Natural killer cell treated with Interleukin-12 subunit alpha and Interleukin-12 subunit beta and Interleukin-15 and Interleukin-18, amount 100 ng/mL, for 72 hours (primary cell): ENCODE results near the gene MEF2D. TPM values are rescaled to one million over a fixed set of nuclear protein-coding genes. Genes with fewer than 3 reads are reported as not detected.
A peak's percentile ranks its signal among the peaks of the same experiment; 100 is the strongest.

Source experiments
- ATAC-seq, 2 donors: fragments of 150-1000 bp; cut with Tn5 transposase in 1 of 2; sonication (Bioruptor Pico), chemical (Tn5 transposase) in 1 of 2; 2 replicates each; pipeline ENCODE4 v1.10.0; 2021
- DNase-seq: peaks from one replicate; pipeline ENCODE4 v3.0.0; 2022; ENCODE audit warnings: low spot score
- H3K27ac Mint-ChIP-seq, 2 donors: 1 replicate in 1 of 2; 2 replicates in 1 of 2; pipeline ENCODE4 v1.8.0; 2022; ENCODE audit warnings: mixed read lengths in 2 of 2, mild to moderate bottlenecking in 1 of 2, moderate library complexity in 1 of 2
- H3K27me3 Mint-ChIP-seq, 2 donors: 1 replicate in 1 of 2; 2 replicates in 1 of 2; pipeline ENCODE4 v1.8.0; 2022; ENCODE audit warnings: mixed read lengths in 2 of 2
- H3K36me3 Mint-ChIP-seq: one replicate; pipeline ENCODE4 v1.8.0; 2022; ENCODE audit warnings: mixed read lengths
- H3K4me1 Mint-ChIP-seq, 2 donors: 1 replicate in 1 of 2; 2 replicates in 1 of 2; pipeline ENCODE4 v1.8.0; 2022; ENCODE audit warnings: low read depth in 2 of 2, mixed read lengths in 2 of 2, mild to moderate bottlenecking in 1 of 2
- H3K4me3 Mint-ChIP-seq: one replicate; pipeline ENCODE4 v1.8.0; 2022; ENCODE audit warnings: mixed read lengths
- H3K9me3 Mint-ChIP-seq: 2 replicates; pipeline ENCODE4 v1.8.0; 2022; ENCODE audit warnings: mixed read lengths
- total RNA-seq, 2 donors: library from RNA; stranded (reverse); gene quantifications; one replicate each; pipeline ENCODE4 v1.2.3, GENCODE V29; 2022

Gene MEF2D
- total RNA-seq, 2 donors from 2014 or later, result 48.1 to 62.2 TPM

GRCh38 chr1:156493154-156493631 lies 7.4 kb downstream of the MEF2D start:
- Mint-ChIP-seq H3K4me1 (peaks cover 83 to 84% of the 10 kb centered on the region in 2 donors), H3K9me3 (no peaks in the 10 kb centered on the region), H3K27me3 (no peaks in the 10 kb centered on the region), H3K27ac (peak overlapping the region; percentile 91 to 98), H3K36me3 (no peaks in the 10 kb centered on the region), H3K4me3 (peak overlapping the region; percentile 81)
- DNase-seq (no peak), ATAC-seq (no peak)

GRCh38 chr1:156492591-156493080 lies 7.9 kb downstream of the MEF2D start:
- no peak for ATAC-seq
- Mint-ChIP-seq H3K4me1 (peaks cover 83 to 84% of the 10 kb centered on the region in 2 donors), H3K4me3 (peak overlapping the region; percentile 81), H3K36me3 (no peaks in the 10 kb centered on the region), H3K27ac (peak overlapping the region; percentile 91 to 98), H3K27me3 (no peaks in the 10 kb centered on the region), H3K9me3 (no peaks in the 10 kb centered on the region)
- no peak for DNase-seq

- Mint-ChIP-seq H3K27ac (peak overlapping the region; percentile 91 to 98), H3K4me1 (peaks cover 83 to 84% of the 10 kb centered on the region in 2 donors), H3K36me3 (no peaks in the 10 kb centered on the region), H3K9me3 (no peaks in the 10 kb centered on the region), H3K27me3 (no peaks in the 10 kb centered on the region), H3K4me3 (peak overlapping the region; percentile 81)
- ATAC-seq, result no peak
- DNase-seq, result no peak
These were observed 8.5 kb downstream of the MEF2D start for GRCh38 chr1:156492013-156492590.

GRCh38 chr1:156491151-156491949 lies 9.2 kb downstream of the MEF2D start:
- H3K9me3 Mint-ChIP-seq, result no peaks in the 10 kb centered on the region
- H3K27me3 Mint-ChIP-seq, result no peaks in the 10 kb centered on the region
- no peak for DNase-seq
- ATAC-seq, result no peak
- peak overlapping the region; percentile 91 to 98 for H3K27ac Mint-ChIP-seq
- peaks cover 83 to 84% of the 10 kb centered on the region in 2 donors for H3K4me1 Mint-ChIP-seq
- H3K36me3 Mint-ChIP-seq, result peaks cover 4% of the 10 kb centered on the region
- H3K4me3 Mint-ChIP-seq, result peak overlapping the region; percentile 81

GRCh38 chr1:156490401-156491032 lies 10.1 kb downstream of the MEF2D start:
- Mint-ChIP-seq H3K4me1 (peaks cover 77 to 81% of the 10 kb centered on the region in 2 donors), H3K4me3 (peak overlapping the region; percentile 81), H3K36me3 (peaks cover 5% of the 10 kb centered on the region), H3K9me3 (no peaks in the 10 kb centered on the region), H3K27ac (peak overlapping the region; percentile 91 to 98), H3K27me3 (no peaks in the 10 kb centered on the region)
- DNase-seq, result no peak
- ATAC-seq, result no peak

- DNase-seq, result no peak
- Mint-ChIP-seq H3K9me3 (no peaks in the 10 kb centered on the region), H3K27ac (peak overlapping the region; percentile 91 to 98), H3K36me3 (peaks cover 5% of the 10 kb centered on the region), H3K4me1 (peaks cover 72 to 80% of the 10 kb centered on the region in 2 donors), H3K27me3 (no peaks in the 10 kb centered on the region), H3K4me3 (peak overlapping the region; percentile 81)
- no peak for ATAC-seq
These were observed 10.7 kb downstream of the MEF2D start for GRCh38 chr1:156489935-156490293.

GRCh38 chr1:156489166-156489934 lies 11.2 kb downstream of the MEF2D start:
- no peaks in the 10 kb centered on the region for H3K9me3 Mint-ChIP-seq

GRCh38 chr1:156488566-156489165 lies 11.9 kb downstream of the MEF2D start:
- Mint-ChIP-seq H3K4me1 (peaks cover 77 to 83% of the 10 kb centered on the region in 2 donors), H3K27me3 (no peaks in the 10 kb centered on the region), H3K9me3 (no peaks in the 10 kb centered on the region), H3K4me3 (peak overlapping the region; percentile 81), H3K27ac (peak overlapping the region; percentile 91 to 98), H3K36me3 (peaks cover 5% of the 10 kb centered on the region)
- DNase-seq (peak; percentile 71), ATAC-seq (peak; percentile 74 to 81)

More at GRCh38 chr1:156489166-156489934, 11.2 kb downstream of the MEF2D start:
- peak overlapping the region; percentile 81 for H3K4me3 Mint-ChIP-seq
- no peak for DNase-seq
- H3K36me3 Mint-ChIP-seq, result peaks cover 5% of the 10 kb centered on the region
- H3K27ac Mint-ChIP-seq, result peak overlapping the region; percentile 91 to 98
- peaks cover 74 to 82% of the 10 kb centered on the region in 2 donors for H3K4me1 Mint-ChIP-seq
- no peaks in the 10 kb centered on the region for H3K27me3 Mint-ChIP-seq
- peak; percentile 40 to 53 for ATAC-seq

GRCh38 chr1:156487862-156488261 lies 12.7 kb downstream of the MEF2D start:
- Mint-ChIP-seq H3K4me3 (peak overlapping the region; percentile 81), H3K4me1 (peaks cover 74 to 82% of the 10 kb centered on the region in 2 donors), H3K27me3 (no peaks in the 10 kb centered on the region), H3K27ac (peak overlapping the region; percentile 91 to 98), H3K9me3 (no peaks in the 10 kb centered on the region), H3K36me3 (peaks cover 5% of the 10 kb centered on the region)
- DNase-seq, result peak; percentile 76
- ATAC-seq, result peak; percentile 83 to 87

- H3K4me3 Mint-ChIP-seq, result peak overlapping the region; percentile 81
- no peak for ATAC-seq
- no peaks in the 10 kb centered on the region for H3K27me3 Mint-ChIP-seq
- peaks cover 67 to 73% of the 10 kb centered on the region in 2 donors for H3K4me1 Mint-ChIP-seq
- peaks cover 10% of the 10 kb centered on the region for H3K36me3 Mint-ChIP-seq
- no peak for DNase-seq
- no peaks in the 10 kb centered on the region for H3K9me3 Mint-ChIP-seq
- peak overlapping the region; percentile 91 to 98 for H3K27ac Mint-ChIP-seq
These were observed 13.9 kb downstream of the MEF2D start for GRCh38 chr1:156486421-156487344.

GRCh38 chr1:156485984-156486383 lies 14.6 kb downstream of the MEF2D start:
- no peaks in the 10 kb centered on the region for H3K27me3 Mint-ChIP-seq
- peaks cover 67 to 73% of the 10 kb centered on the region in 2 donors for H3K4me1 Mint-ChIP-seq
- DNase-seq (no peak), ATAC-seq (no peak)
- peaks cover 12% of the 10 kb centered on the region for H3K36me3 Mint-ChIP-seq
- no peaks in the 10 kb centered on the region for H3K9me3 Mint-ChIP-seq
- no peak overlapping the region for H3K4me3 Mint-ChIP-seq
- H3K27ac Mint-ChIP-seq, result peak overlapping the region; percentile 91 to 98

GRCh38 chr1:156484480-156485058 lies 16.0 kb downstream of the MEF2D start:
- H3K27ac Mint-ChIP-seq, result peak overlapping the region; percentile 58 to 75

More at GRCh38 chr1:156484480-156485058, 16.0 kb downstream of the MEF2D start:
- Mint-ChIP-seq H3K36me3 (peaks cover 18% of the 10 kb centered on the region), H3K4me1 (peaks cover 61 to 72% of the 10 kb centered on the region in 2 donors), H3K4me3 (no peak overlapping the region), H3K27me3 (no peaks in the 10 kb centered on the region), H3K9me3 (no peaks in the 10 kb centered on the region)
- no peak for DNase-seq
- no peak for ATAC-seq
